PFSK-1 (cell line): ENCODE results near the gene ZFPM1.

Experiments used
- FOXP2 ChIP-seq: optimal IDR thresholded peaks from 2 replicates; pipeline ENCODE3; 2011; ENCODE audit warnings: borderline replicate concordance, control low read depth, inconsistent platforms; ENCODE audit not compliant: insufficient read depth; ENCODE audit errors: extremely low read length, extremely low read depth
- POLR2AphosphoS5 ChIP-seq: IDR thresholded peaks from 2 replicates; pipeline ENCODE4 v1.6.1; 2012; ENCODE audit warnings: low read depth, mild to moderate bottlenecking, control low read depth, low read length, moderate library complexity
- REST ChIP-seq, 2 experiments: IDR thresholded peaks; 2 replicates each; pipeline versions ENCODE4 v1.6.1 to v1.8.0; 2011 to 2012; ENCODE audit warnings: low read depth in 2 of 2, low read length in 2 of 2, control low read depth in 1 of 2, inconsistent platforms in 1 of 2, mild to moderate bottlenecking in 1 of 2, moderate library complexity in 1 of 2; ENCODE audit not compliant: insufficient read depth in 1 of 2
- SIN3A ChIP-seq: IDR thresholded peaks from 2 replicates; pipeline ENCODE4 v1.6.1; 2012; ENCODE audit warnings: mild to moderate bottlenecking, low read length, moderate library complexity, borderline replicate concordance; ENCODE audit not compliant: insufficient read depth
- TAF1 ChIP-seq: IDR thresholded peaks from 2 replicates; pipeline ENCODE4 v1.6.1; 2012; ENCODE audit warnings: low read length, control low read depth, borderline replicate concordance; ENCODE audit not compliant: insufficient read depth

ZFPM1 gene

GRCh38 chr16:88503771-88504488 is 50.9 kb downstream of the ZFPM1 start:
- TF ChIP-seq REST (IDR thresholded peaks at IDR 0.05; ENCODE audit: insufficient read depth in 1 of 2, low read depth in 2 of 2, low read length in 2 of 2) (no peak), FOXP2 (no peak), SIN3A (no peak), POLR2AphosphoS5 (no peak), TAF1 (no peak)

- TF ChIP-seq REST (IDR thresholded peaks at IDR 0.05; ENCODE audit: insufficient read depth in 1 of 2, low read depth in 2 of 2, low read length in 2 of 2) (no peak), POLR2AphosphoS5 (no peak), FOXP2 (no peak), SIN3A (no peak)
These were observed 51.7 kb downstream of the ZFPM1 start for GRCh38 chr16:88504489-88505404.

GRCh38 chr16:88505405-88506082 is 52.5 kb downstream of the ZFPM1 start:
- TF ChIP-seq TAF1: no peak
- TF ChIP-seq POLR2AphosphoS5: no peak
- TF ChIP-seq SIN3A: no peak
- TF ChIP-seq FOXP2: no peak
- no peak for TF ChIP-seq REST (IDR thresholded peaks at IDR 0.05; ENCODE audit: insufficient read depth in 1 of 2, low read depth in 2 of 2, low read length in 2 of 2)

- TF ChIP-seq SIN3A (no peak), TAF1 (no peak), POLR2AphosphoS5 (no peak), REST (IDR thresholded peaks at IDR 0.05; ENCODE audit: insufficient read depth in 1 of 2, low read depth in 2 of 2, low read length in 2 of 2) (no peak), FOXP2 (no peak)
These were observed 53.6 kb downstream of the ZFPM1 start for GRCh38 chr16:88506723-88507122.
